IMR-90 (cell line): ENCODE data around the gene LRRC56.

Experiments used
- BHLHE40 ChIP-seq: fragments of 150-350 bp; IDR thresholded peaks from 2 replicates; pipeline ENCODE4 v1.6.1; 2016; ENCODE audit warnings: mild to moderate bottlenecking, low read depth, low read length
- CEBPB ChIP-seq: IDR thresholded peaks from 2 replicates; pipeline ENCODE4 v1.6.1; 2012; ENCODE audit warnings: low read depth, low read length, improper control_type of control experiment
- CTCF ChIP-seq: conservative IDR thresholded peaks from 2 replicates; pipeline ENCODE4 v1.5.1; 2012; ENCODE audit warnings: mild to moderate bottlenecking, low read depth, low read length, improper control_type of control experiment
- ELK1 ChIP-seq: fragments of 150-350 bp; IDR thresholded peaks from 2 replicates; pipeline ENCODE4 v1.6.1; 2016; ENCODE audit warnings: low read depth, mild to moderate bottlenecking, low read length, moderate library complexity, borderline replicate concordance
- FOS ChIP-seq: fragments of 150-350 bp; IDR thresholded peaks from 2 replicates; pipeline ENCODE4 v1.6.1; 2016; ENCODE audit warnings: low read depth, low read length
- MAFK ChIP-seq: IDR thresholded peaks from 2 replicates; pipeline ENCODE4 v1.6.1; 2012; ENCODE audit warnings: low read depth, low read length, improper control_type of control experiment
- MXI1 ChIP-seq: IDR thresholded peaks from 2 replicates; pipeline ENCODE4 v1.6.1; 2012; ENCODE audit warnings: low read depth, mild to moderate bottlenecking, low read length, moderate library complexity, borderline replicate concordance
- NFE2L2 ChIP-seq: fragments of 150-350 bp; IDR thresholded peaks from 2 replicates; pipeline ENCODE4 v1.6.1; 2016; ENCODE audit warnings: low read depth, mild to moderate bottlenecking, low read length
- POLR2A ChIP-seq: IDR thresholded peaks from 2 replicates; pipeline ENCODE4 v1.6.1; 2012; ENCODE audit warnings: mild to moderate bottlenecking, low read depth, low read length
- RAD21 ChIP-seq: IDR thresholded peaks from 2 replicates; pipeline ENCODE4 v1.6.1; 2012; ENCODE audit warnings: low read length, improper control_type of control experiment
- RCOR1 ChIP-seq: IDR thresholded peaks from 2 replicates; pipeline ENCODE4 v1.6.1; 2012; ENCODE audit warnings: mild to moderate bottlenecking, low read length, improper control_type of control experiment; ENCODE audit not compliant: insufficient replicate concordance
- USF2 ChIP-seq: fragments of 150-350 bp; IDR thresholded peaks from 2 replicates; pipeline ENCODE4 v1.6.1; 2017; ENCODE audit warnings: mild to moderate bottlenecking, antibody characterized with exemption, low read length, low read depth

- TF ChIP-seq CTCF (no peak), POLR2A (no peak), CEBPB (no peak), MAFK (no peak), FOS (no peak), ELK1 (no peak), MXI1 (no peak), NFE2L2 (no peak), USF2 (no peak), RAD21 (no peak), RCOR1 (no peak), BHLHE40 (no peak)
Measured at GRCh38 chr11:559712-560304, 22.5 kb downstream of the LRRC56 start.
